A549 treated with AZD2906 at 1 μM for 4 hours (cell line): ENCODE measurements around the gene GEMIN5. TPM values are rescaled to one million over a fixed set of nuclear protein-coding genes. Genes with fewer than 3 reads are reported as not detected.

Experiments
- total RNA-seq: library from RNA; stranded (reverse); fragments of 200-300 nt; extraction: Qiagen RNA extraction; gene quantifications from 5 replicates; pipeline ENCODE4 v1.2.3, GENCODE V29; 2022

The GEMIN5 gene, protein sequence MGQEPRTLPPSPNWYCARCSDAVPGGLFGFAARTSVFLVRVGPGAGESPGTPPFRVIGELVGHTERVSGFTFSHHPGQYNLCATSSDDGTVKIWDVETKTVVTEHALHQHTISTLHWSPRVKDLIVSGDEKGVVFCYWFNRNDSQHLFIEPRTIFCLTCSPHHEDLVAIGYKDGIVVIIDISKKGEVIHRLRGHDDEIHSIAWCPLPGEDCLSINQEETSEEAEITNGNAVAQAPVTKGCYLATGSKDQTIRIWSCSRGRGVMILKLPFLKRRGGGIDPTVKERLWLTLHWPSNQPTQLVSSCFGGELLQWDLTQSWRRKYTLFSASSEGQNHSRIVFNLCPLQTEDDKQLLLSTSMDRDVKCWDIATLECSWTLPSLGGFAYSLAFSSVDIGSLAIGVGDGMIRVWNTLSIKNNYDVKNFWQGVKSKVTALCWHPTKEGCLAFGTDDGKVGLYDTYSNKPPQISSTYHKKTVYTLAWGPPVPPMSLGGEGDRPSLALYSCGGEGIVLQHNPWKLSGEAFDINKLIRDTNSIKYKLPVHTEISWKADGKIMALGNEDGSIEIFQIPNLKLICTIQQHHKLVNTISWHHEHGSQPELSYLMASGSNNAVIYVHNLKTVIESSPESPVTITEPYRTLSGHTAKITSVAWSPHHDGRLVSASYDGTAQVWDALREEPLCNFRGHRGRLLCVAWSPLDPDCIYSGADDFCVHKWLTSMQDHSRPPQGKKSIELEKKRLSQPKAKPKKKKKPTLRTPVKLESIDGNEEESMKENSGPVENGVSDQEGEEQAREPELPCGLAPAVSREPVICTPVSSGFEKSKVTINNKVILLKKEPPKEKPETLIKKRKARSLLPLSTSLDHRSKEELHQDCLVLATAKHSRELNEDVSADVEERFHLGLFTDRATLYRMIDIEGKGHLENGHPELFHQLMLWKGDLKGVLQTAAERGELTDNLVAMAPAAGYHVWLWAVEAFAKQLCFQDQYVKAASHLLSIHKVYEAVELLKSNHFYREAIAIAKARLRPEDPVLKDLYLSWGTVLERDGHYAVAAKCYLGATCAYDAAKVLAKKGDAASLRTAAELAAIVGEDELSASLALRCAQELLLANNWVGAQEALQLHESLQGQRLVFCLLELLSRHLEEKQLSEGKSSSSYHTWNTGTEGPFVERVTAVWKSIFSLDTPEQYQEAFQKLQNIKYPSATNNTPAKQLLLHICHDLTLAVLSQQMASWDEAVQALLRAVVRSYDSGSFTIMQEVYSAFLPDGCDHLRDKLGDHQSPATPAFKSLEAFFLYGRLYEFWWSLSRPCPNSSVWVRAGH (N-terminal part only)
- 19.0 to 24.9 TPM (median 20.2 TPM) in 5 replicates for total RNA-seq

DNA sequence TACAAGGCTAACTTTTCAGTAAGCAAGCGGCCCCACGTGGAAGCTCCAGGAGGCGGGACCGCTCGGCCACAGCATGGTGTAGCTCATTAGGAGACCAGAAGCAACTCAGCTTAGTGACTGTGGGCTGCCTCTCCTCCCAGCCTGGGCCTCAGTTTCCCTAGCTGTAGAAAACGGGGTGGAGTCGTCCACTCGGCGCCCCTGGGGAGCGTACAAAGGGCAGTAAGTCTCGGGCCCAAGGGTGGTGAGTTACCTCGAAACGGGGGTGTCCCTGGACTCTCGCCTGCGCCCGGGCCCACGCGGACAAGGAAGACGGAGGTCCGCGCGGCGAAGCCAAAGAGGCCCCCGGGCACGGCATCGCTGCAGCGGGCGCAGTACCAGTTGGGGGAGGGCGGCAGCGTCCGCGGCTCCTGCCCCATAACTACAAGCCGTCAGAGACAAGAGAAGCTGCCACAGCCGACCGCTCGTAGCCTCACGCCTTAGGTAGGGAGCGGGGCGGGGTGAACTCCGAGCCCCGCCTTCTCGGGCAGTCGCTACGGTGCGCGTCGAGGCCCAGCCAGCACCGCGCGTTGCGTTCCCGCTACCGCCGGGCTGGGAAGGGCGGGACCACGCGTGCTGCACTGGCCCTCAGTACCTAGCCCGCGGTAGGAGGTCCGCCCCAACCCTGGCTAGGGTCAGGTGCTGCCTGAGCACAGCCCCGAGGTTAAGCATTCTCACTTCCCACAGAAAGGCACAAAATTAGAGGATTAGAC, at the start of gene GEMIN5:
GEMIN5 (minus strand) TSS at position 494 of the 749 bp plus-strand sequence; CDS start at position 416, 78 bp downstream.

DNA sequence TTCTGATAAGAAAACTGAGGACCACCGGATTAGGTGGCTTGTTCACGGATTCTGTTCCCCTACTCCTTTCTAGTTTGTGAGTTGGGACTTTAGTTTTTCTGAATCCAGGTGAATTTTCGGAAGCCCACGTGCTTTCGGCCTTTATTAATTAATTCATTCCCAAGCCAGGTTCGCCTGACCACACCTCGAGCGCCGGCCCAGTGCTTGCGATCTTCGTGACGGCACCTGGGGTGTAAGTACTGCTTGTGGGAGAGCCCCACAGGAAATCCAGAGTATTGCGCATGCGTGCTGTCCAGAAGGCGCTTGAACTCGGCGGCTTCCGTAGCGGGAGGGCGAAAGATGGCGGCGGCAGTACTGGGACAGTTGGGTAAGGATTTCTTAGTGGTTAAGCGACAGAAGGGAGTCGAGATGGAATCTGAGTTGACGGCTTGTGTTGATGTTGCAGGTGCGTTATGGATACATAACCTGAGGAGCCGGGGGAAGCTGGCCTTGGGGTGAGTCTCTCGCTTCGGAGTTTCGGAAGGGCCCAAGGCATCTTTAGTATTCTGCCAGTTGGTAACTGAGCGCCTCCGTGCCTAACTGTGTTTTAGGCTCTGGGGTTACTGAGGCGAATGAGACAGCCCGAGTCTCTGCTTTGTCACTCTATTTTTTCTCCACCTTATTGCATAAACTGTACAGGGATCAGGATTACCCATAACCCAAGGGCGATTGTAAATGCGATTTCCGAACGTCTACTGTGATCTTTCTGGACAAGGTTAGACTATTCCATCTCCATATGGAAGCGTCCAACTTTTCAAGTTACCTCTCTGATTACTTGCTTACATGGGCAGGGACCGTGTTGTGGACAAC, 3.0 kb upstream of the GEMIN5 start, which contains the start of gene MRPL22:
MRPL22 (plus strand) TSS at position 302 of the 849 bp plus-strand sequence; CDS start at position 340, 38 bp downstream.

DNA sequence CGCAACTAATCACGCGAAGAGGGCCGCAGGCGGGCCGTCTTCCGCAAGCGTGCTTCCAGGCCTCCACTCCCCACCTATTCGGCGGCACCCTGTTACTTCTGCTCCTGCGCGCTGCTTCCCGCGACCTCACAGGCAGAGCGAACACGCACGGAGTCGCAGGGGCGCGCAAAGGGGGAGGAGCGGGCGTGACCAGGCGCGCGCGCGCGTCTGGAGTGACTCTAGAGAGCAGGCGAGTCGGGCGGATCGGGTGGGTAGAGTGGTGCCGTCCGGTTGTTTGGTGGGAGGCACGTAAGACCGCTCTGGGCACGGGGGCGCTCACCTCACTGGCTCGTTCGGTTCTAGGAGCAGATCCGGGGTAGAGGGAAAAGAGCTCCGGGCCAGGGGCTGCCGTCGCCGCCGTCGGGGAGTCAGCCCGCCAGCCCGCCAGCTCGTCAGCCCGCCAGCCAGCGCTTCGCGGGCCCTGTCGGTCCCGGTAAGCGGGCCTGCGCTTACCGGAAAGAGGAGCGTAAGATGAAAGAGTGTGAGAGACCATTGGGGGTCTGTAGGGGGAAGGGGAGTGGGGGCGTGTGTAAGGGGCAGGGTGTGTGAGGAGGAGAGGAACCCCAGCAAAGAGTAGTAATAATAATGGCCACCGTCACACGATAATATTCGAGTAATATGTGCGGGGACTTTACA, 79.6 kb downstream of the GEMIN5 start, which contains the start of gene CNOT8:
CNOT8 (plus strand) TSS at position 331 of the 675 bp plus-strand sequence. CDS start 4,652 bp downstream, outside the sequence.

DNA sequence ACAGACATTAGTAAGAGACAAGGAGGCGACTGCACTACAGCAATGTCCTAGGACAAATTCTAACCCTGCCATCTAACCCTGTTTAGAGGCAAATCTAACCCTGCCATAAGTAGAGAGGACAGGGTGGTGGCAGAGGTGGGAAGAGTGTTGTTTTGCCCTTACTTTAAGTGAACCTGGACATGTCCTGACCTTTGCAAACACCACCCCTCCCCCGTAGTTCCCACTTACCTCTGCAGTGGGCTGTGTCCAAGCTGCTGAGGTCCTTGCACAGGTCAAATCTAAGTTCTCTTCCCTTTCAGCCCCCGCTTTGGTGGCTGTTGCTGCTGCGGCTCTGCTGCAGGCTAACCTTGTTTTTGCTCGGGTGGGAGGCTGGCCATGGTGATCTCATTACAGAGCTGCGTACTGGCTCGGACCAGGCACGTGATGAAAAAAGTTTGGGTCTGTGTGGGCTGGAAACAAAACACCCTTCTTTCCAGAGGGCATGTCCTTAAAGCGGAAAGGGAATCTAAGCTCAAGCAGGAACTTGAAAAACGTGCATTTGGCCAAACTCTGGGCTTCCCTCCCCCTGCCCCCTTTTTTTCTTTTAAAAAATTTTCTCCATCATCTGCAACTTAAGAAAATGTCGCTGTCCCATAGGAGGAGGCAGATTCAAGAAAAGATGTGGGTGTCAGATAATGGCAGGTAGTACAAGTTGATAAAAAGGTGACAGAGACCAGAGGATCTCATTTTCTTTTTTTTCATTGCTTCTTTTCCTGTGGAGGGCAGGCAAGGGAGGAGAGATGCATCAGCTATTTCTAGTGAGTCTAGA, 87.6 kb downstream of the GEMIN5 start, which contains the start of gene FAXDC2:
FAXDC2 (minus strand) TSS at position 349 of the 808 bp plus-strand sequence. CDS start 12,425 bp downstream, outside the sequence.

Other genes with a start within 250 kb of the GEMIN5 start
- 115 to 143 TPM (median 131 TPM) in 5 replicates for gene LARP1, start 182.8 kb downstream of the GEMIN5 start, total RNA-seq
- 0.29 to 0.37 TPM (median 0.35 TPM) in 5 replicates for gene FAXDC2, start 87.6 kb downstream of the GEMIN5 start, total RNA-seq
- gene CNOT8, start 79.6 kb downstream of the GEMIN5 start, total RNA-seq, result 29.6 to 38.6 TPM (median 34.4 TPM) in 5 replicates
- gene MRPL22, start 2.9 kb upstream of the GEMIN5 start, total RNA-seq, result 41.3 to 58.6 TPM (median 57.3 TPM) in 5 replicates
- 0.01 to 0.06 TPM (median 0.03 TPM) in 4 of 5 replicates, not detected in the other for gene KIF4B, start 75.5 kb upstream of the GEMIN5 start, total RNA-seq